Spleen (tissue), 11 donors: ENCODE results near the gene HELZ2. TPM values are rescaled to one million over a fixed set of nuclear protein-coding genes. Genes with fewer than 3 reads are reported as not detected.

ENCODE experiments used
- DNase-seq: peaks from one replicate; pipeline ENCODE4 v3.0.0-alpha.2; 2020
- H3K27ac ChIP-seq, 8 donors: fragments of 200-600 bp; sonication (generic) in 7 of 8; 1 replicate in 4 of 8; 2 replicates in 4 of 8; pipeline versions ENCODE4 v1.5.0 to v1.8.0; 2016 to 2021; ENCODE audit warnings: inconsistent platforms in 4 of 8, mild to moderate bottlenecking in 4 of 8, moderate library complexity in 1 of 8
- H3K27me3 ChIP-seq, 7 donors: fragments of 200-600 bp; sonication (generic) in 6 of 7; replicated peaks in 1 of 7; 1 replicate in 4 of 7; 2 replicates in 3 of 7; pipeline versions ENCODE4 v1.5.0 to v1.8.0; 2016 to 2021; ENCODE audit warnings: inconsistent platforms in 3 of 7, mild to moderate bottlenecking in 1 of 7
- H3K36me3 ChIP-seq, 6 donors: fragments of 200-600 bp; sonication (generic) in 5 of 6; 1 replicate in 4 of 6; 2 replicates in 2 of 6; pipeline versions ENCODE4 v1.5.0 to v1.8.0; 2016 to 2021; ENCODE audit warnings: inconsistent platforms in 2 of 6
- H3K4me1 ChIP-seq, 6 donors: fragments of 200-600 bp; sonication (generic) in 5 of 6; 1 replicate in 3 of 6; 2 replicates in 3 of 6; pipeline versions ENCODE4 v1.5.0 to v1.8.0; 2016 to 2021; ENCODE audit warnings: inconsistent platforms in 3 of 6
- H3K4me3 ChIP-seq, 8 donors: fragments of 200-600 bp; sonication (generic) in 7 of 8; 1 replicate in 4 of 8; 2 replicates in 4 of 8; pipeline versions ENCODE4 v1.5.0 to v1.8.0; 2016 to 2021; ENCODE audit warnings: inconsistent platforms in 4 of 8, mild to moderate bottlenecking in 4 of 8, moderate library complexity in 2 of 8
- H3K9me3 ChIP-seq, 8 donors: fragments of 200-600 bp; sonication (generic) in 7 of 8; 1 replicate in 4 of 8; 2 replicates in 4 of 8; pipeline versions ENCODE4 v1.5.0 to v1.8.0; 2016 to 2021; ENCODE audit warnings: inconsistent platforms in 4 of 8
- CTCF ChIP-seq, 11 experiments: fragments of 200-600 bp in 7 of 11; fragments of 450-650 bp in 4 of 11; sonication (generic) in 4 of 11; IDR thresholded peaks in 8 of 11; conservative IDR thresholded peaks in 3 of 11; 1 replicate in 7 of 11; 2 replicates in 4 of 11; pipeline versions ENCODE4 v1.4.0 to v1.8.0; 2016 to 2021; ENCODE audit warnings: antibody characterized with exemption in 11 of 11, inconsistent platforms in 4 of 11, mild to moderate bottlenecking in 1 of 11
- POLR2A ChIP-seq, 3 donors: fragments of 450-650 bp; IDR thresholded peaks; one replicate each; pipeline ENCODE4 v1.5.1; 2017; ENCODE audit warnings: antibody characterized with exemption in 3 of 3, mild to moderate bottlenecking in 1 of 3
- POLR2AphosphoS5 ChIP-seq, 3 donors: sonication (generic); formaldehyde crosslinking; IDR thresholded peaks; one replicate each; pipeline ENCODE4 v1.5.1; 2017; ENCODE audit warnings: antibody characterized with exemption in 3 of 3
- WGBS, 5 donors: extraction: QIAGEN DNeasy Blood & Tissue Kit in 3 of 5; methylation state at CpG; one replicate each; pipeline versions ENCODE4 v1.1.5 to v1.1.7; 2013 to 2018; 5-methylcytosine and 5-hydroxymethylcytosine counted together
- intact Hi-C: fragments of 100-400 bp; cut with DNase I; formaldehyde crosslinking; loops from one replicate; pipeline ENCODE4 v1.15.0; 2023; ENCODE audit warnings: low total_unique reads
- polyA plus RNA-seq, 3 donors: library from polyadenylated mRNA; stranded (reverse); fragments of 200-250 nt; gene quantifications; one replicate each; pipeline ENCODE4 v1.2.1, GENCODE V29; 2013
- total RNA-seq, 7 donors: library from RNA; depleted of rRNA in 3 of 7; stranded (reverse); fragments of >200 nt in 3 of 7; fragmentation: NEBNext Ultra II Directional in 4 of 7; extraction: Animal tissue kit (Norgen Biotek cat#: 25700) in 4 of 7; gene quantifications; one replicate each; pipeline versions ENCODE4 v1.1.0 to v1.2.1, GENCODE V29; 2016 to 2021
- donor health status: healthy with polysubstance abuse.
- donor health status: DM: no; HTN: no; CAD: no; lungs with moderate emphysema.
- donor health status: DM: no; HTN: no; CAD: no.
- donor health status: Bipolar disorder and iron deficiency.
- donor health status: healthy.
- donor health status: DM: no; HTN: no; CAD: no.
- donor health status: DM: yes; HTN: yes; CAD: no.

Gene HELZ2
- total and polyA plus RNA-seq, 10 donors = 4.3 to 120 (median 62.6) TPM

GRCh38 chr20:63532449-63532971 lies 41.5 kb downstream of the HELZ2 start:
- H3K4me1 ChIP-seq = peaks cover 11 to 31% (median 22%) of the 10 kb centered on the region in 6 donors
- H3K27ac ChIP-seq = no peak overlapping the region
- H3K4me3 ChIP-seq = no peak overlapping the region
- intact Hi-C loops = loop anchor here (10.0 kb wide), 1 partner anchor 122 kb away; the partner anchor contains the start of genes RTEL1 and STMN3
- WGBS, 5 donors = 69 to 78% (median 76%) methylated on average over 15 to 24 of the region's 24 CpGs
- no peaks in the 10 kb centered on the region for H3K36me3 ChIP-seq
- TF ChIP-seq CTCF (IDR thresholded peaks at IDR 0.05 in 8 of 11, conservative IDR thresholded peaks at IDR 0.05 in 3 of 11) (no peak), POLR2A (IDR thresholded peaks at IDR 0.05) (no peak), POLR2AphosphoS5 (IDR thresholded peaks at IDR 0.05) (peak in 1 of 3 donors; percentile 16)
- peaks cover 0 to 24% (median 0%) of the 10 kb centered on the region in 7 donors for H3K27me3 ChIP-seq
- H3K9me3 ChIP-seq = no peaks in the 10 kb centered on the region
- DNase-seq = peak; percentile 62

- H3K36me3 ChIP-seq = no peaks in the 10 kb centered on the region
- H3K4me1 ChIP-seq = peaks cover 5 to 25% (median 15%) of the 10 kb centered on the region in 6 donors
- no peak overlapping the region for H3K4me3 ChIP-seq
- H3K27ac ChIP-seq = no peak overlapping the region
- intact Hi-C loops = loop anchor here (10.0 kb wide), 1 partner anchor 123 kb away; the partner anchor contains the start of genes RTEL1 and STMN3
- TF ChIP-seq CTCF (IDR thresholded peaks at IDR 0.05 in 8 of 11, conservative IDR thresholded peaks at IDR 0.05 in 3 of 11) (no peak), POLR2A (IDR thresholded peaks at IDR 0.05) (no peak), POLR2AphosphoS5 (IDR thresholded peaks at IDR 0.05) (no peak)
- 80 to 87% (median 85%) methylated on average over 27 of the region's 27 CpGs for whole genome bisulfite sequencing, 5 donors
- DNase-seq = no peak
- H3K27me3 ChIP-seq = peaks cover 0 to 24% (median 0%) of the 10 kb centered on the region in 7 donors
- no peaks in the 10 kb centered on the region for H3K9me3 ChIP-seq
These were observed 42.2 kb downstream of the HELZ2 start for GRCh38 chr20:63531686-63532448.

DNA sequence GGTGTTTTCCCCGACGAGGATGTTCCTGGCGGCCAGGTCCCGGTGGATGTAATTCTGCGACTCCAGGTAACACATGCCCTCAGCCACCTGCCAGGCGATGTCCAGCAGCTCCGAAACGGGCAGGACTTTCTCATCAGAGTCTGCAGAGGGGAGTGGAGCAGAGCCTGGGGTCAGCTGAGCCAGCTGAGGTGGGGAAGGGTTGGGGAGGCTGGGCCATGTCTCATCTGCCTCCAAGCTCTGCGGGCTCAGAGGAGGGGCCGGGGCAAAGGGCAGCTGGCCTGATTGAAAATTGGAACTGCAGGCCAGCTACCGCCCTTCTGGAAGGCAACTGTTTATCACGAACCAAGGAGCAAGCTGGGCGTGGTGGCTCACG lies 43.3 kb downstream of the HELZ2 start:
- no peak for TF ChIP-seq POLR2A (IDR thresholded peaks at IDR 0.05)
- no peak for TF ChIP-seq CTCF (IDR thresholded peaks at IDR 0.05 in 8 of 11, conservative IDR thresholded peaks at IDR 0.05 in 3 of 11)
- TF ChIP-seq POLR2AphosphoS5 (IDR thresholded peaks at IDR 0.05) = no peak
- intact Hi-C loops = loop anchor here (10.0 kb wide), 1 partner anchor 124 kb away; the partner anchor contains the start of genes RTEL1 and STMN3
- Histone ChIP-seq H3K4me3 (no peak overlapping the region), H3K36me3 (no peaks in the 10 kb centered on the region), H3K9me3 (no peaks in the 10 kb centered on the region), H3K27ac (no peak overlapping the region), H3K27me3 (peaks cover 0 to 24% (median 0%) of the 10 kb centered on the region in 7 donors), H3K4me1 (peaks cover 0 to 22% (median 8%) of the 10 kb centered on the region in 6 donors)
- peak; percentile 59 for DNase-seq
- 80 to 85% (median 81%) methylated on average over 8 to 14 of the region's 14 CpGs for WGBS, 5 donors
